Liver (tissue), 9 donors: Measurements from ENCODE around the gene CROCC2. TPM values are rescaled to one million over a fixed set of nuclear protein-coding genes. Genes with fewer than 3 reads are reported as not detected.
A peak's percentile ranks its signal among the peaks of the same experiment; 100 is the strongest.

Experiments
- DNase-seq: peaks from one replicate; pipeline ENCODE4 v3.0.0-alpha.2; 2017; ENCODE audit warnings: low spot score
- H3K27ac ChIP-seq, 2 donors: one replicate each; pipeline ENCODE4 v1.7.0; 2013; ENCODE audit warnings: inconsistent platforms in 2 of 2, low read length in 2 of 2, control low read depth in 1 of 2, low read depth in 1 of 2, mild to moderate bottlenecking in 1 of 2
- H3K27me3 ChIP-seq, 4 donors: one replicate each; pipeline versions ENCODE4 v1.6.1 to v1.7.0; 2013; ENCODE audit warnings: low read length in 3 of 4, inconsistent platforms in 1 of 4, mild to moderate bottlenecking in 1 of 4, moderate library complexity in 1 of 4; ENCODE audit not compliant: control insufficient read depth in 4 of 4, insufficient read depth in 4 of 4
- H3K36me3 ChIP-seq, 4 donors: one replicate each; pipeline versions ENCODE4 v1.6.1 to v1.7.0; 2013; ENCODE audit warnings: low read length in 3 of 4, mild to moderate bottlenecking in 3 of 4, low read depth in 1 of 4, moderate library complexity in 1 of 4; ENCODE audit not compliant: control insufficient read depth in 4 of 4, insufficient read depth in 3 of 4
- H3K4me1 ChIP-seq, 4 donors: one replicate each; pipeline versions ENCODE4 v1.6.1 to v1.7.0; 2013; ENCODE audit warnings: low read length in 3 of 4, mild to moderate bottlenecking in 3 of 4, moderate library complexity in 1 of 4; ENCODE audit not compliant: control insufficient read depth in 4 of 4, insufficient read depth in 4 of 4
- H3K4me3 ChIP-seq, 3 donors: one replicate each; pipeline versions ENCODE4 v1.6.1 to v1.7.0; 2013; ENCODE audit warnings: low read length in 3 of 3, control low read depth in 1 of 3, low read depth in 1 of 3, mild to moderate bottlenecking in 1 of 3
- H3K9ac ChIP-seq, 2 donors: one replicate each; pipeline ENCODE4 v1.7.0; 2013; ENCODE audit warnings: low read length in 2 of 2, mild to moderate bottlenecking in 2 of 2, moderate library complexity in 2 of 2, control low read depth in 1 of 2, low read depth in 1 of 2
- H3K9me3 ChIP-seq, 4 donors: one replicate each; pipeline versions ENCODE4 v1.6.1 to v1.7.0; 2013; ENCODE audit warnings: low read length in 3 of 4; ENCODE audit not compliant: control insufficient read depth in 4 of 4
- ATF3 ChIP-seq: IDR thresholded peaks from 2 replicates; pipeline ENCODE4 v1.6.1; 2016; ENCODE audit warnings: antibody characterized with exemption
- EGR1 ChIP-seq, 2 donors: IDR thresholded peaks; 2 replicates each; pipeline ENCODE4 v1.6.1; 2016 to 2018; ENCODE audit warnings: antibody characterized with exemption in 2 of 2, low read depth in 2 of 2
- FOXA1 ChIP-seq: IDR thresholded peaks from 2 replicates; pipeline ENCODE4 v1.6.1; 2016; ENCODE audit warnings: antibody characterized with exemption
- FOXA2 ChIP-seq: IDR thresholded peaks from 2 replicates; pipeline ENCODE4 v1.6.1; 2016; ENCODE audit warnings: antibody characterized with exemption
- GABPA ChIP-seq, 2 donors: IDR thresholded peaks in 1 of 2; conservative IDR thresholded peaks in 1 of 2; 2 replicates each; pipeline ENCODE4 v1.6.1; 2016; ENCODE audit warnings: antibody characterized with exemption in 2 of 2, mild to moderate bottlenecking in 1 of 2, moderate library complexity in 1 of 2
- HNF4A ChIP-seq, 2 donors: conservative IDR thresholded peaks; 2 replicates each; pipeline ENCODE4 v1.6.1; 2016; ENCODE audit warnings: antibody characterized with exemption in 2 of 2, mild to moderate bottlenecking in 2 of 2
- HNF4G ChIP-seq: IDR thresholded peaks from 2 replicates; pipeline ENCODE4 v1.6.1; 2016; ENCODE audit warnings: antibody characterized with exemption
- JUND ChIP-seq, 2 donors: IDR thresholded peaks; 2 replicates each; pipeline ENCODE4 v1.6.1; 2016; ENCODE audit warnings: antibody characterized with exemption in 2 of 2
- MAX ChIP-seq: IDR thresholded peaks from 2 replicates; pipeline ENCODE4 v1.6.1; 2016; ENCODE audit warnings: antibody characterized with exemption
- NR2F2 ChIP-seq: IDR thresholded peaks from 2 replicates; pipeline ENCODE4 v1.6.1; 2016; ENCODE audit warnings: antibody characterized with exemption
- REST ChIP-seq: IDR thresholded peaks from 2 replicates; pipeline ENCODE4 v1.6.1; 2016; ENCODE audit warnings: antibody characterized with exemption, mild to moderate bottlenecking
- RXRA ChIP-seq, 2 donors: IDR thresholded peaks; 2 replicates each; pipeline ENCODE4 v1.6.1; 2017 to 2018; ENCODE audit warnings: antibody characterized with exemption in 2 of 2, mild to moderate bottlenecking in 1 of 2
- SP1 ChIP-seq: IDR thresholded peaks from 2 replicates; pipeline ENCODE4 v1.6.1; 2018; ENCODE audit warnings: antibody characterized with exemption, mild to moderate bottlenecking
- TAF1 ChIP-seq: conservative IDR thresholded peaks from 2 replicates; pipeline ENCODE4 v1.6.1; 2016; ENCODE audit warnings: antibody characterized with exemption, mild to moderate bottlenecking
- ZBTB33 ChIP-seq: IDR thresholded peaks from 2 replicates; pipeline ENCODE4 v1.6.1; 2016; ENCODE audit warnings: antibody characterized with exemption
- WGBS: extraction: QIAGEN DNeasy Blood & Tissue Kit; methylation state at CpG from one replicate; pipeline ENCODE4 v1.1.7; 2013; 5-methylcytosine and 5-hydroxymethylcytosine counted together
- polyA plus RNA-seq, 2 donors: library from polyadenylated mRNA; stranded (reverse) in 1 of 2; unstranded in 1 of 2; fragments of 200-250 nt in 1 of 2; fragments of >200 nt in 1 of 2; fragmentation: Nextera tagmentation in 1 of 2; extraction: Ambion mirVana in 1 of 2; gene quantifications; one replicate each; pipeline versions ENCODE4 v1.2.1 to v1.2.3, GENCODE V29; 2013 to 2015
- total RNA-seq, 2 donors: library from RNA; depleted of rRNA; stranded (reverse); fragments of >200 nt; gene quantifications; one replicate each; pipeline ENCODE4 v1.2.3, GENCODE V29; 2014
- TF ChIP-seq, protein P1 (sequence below): fragments of 150-350 bp; IDR thresholded peaks from 2 replicates; pipeline ENCODE4 v1.5.1; 2017; ENCODE audit warnings: improper control_type of control experiment, low read depth, low read length; ENCODE audit not compliant: missing input control
- donor health status: healthy.
- donor health status: healthy.
- donor health status: healthy.
- donor health status: healthy.
- donor health status: healthy.

Gene CROCC2
- total and polyA plus RNA-seq, 4 donors: under 0.01 to 0.13 (median 0.05) TPM

DNA sequence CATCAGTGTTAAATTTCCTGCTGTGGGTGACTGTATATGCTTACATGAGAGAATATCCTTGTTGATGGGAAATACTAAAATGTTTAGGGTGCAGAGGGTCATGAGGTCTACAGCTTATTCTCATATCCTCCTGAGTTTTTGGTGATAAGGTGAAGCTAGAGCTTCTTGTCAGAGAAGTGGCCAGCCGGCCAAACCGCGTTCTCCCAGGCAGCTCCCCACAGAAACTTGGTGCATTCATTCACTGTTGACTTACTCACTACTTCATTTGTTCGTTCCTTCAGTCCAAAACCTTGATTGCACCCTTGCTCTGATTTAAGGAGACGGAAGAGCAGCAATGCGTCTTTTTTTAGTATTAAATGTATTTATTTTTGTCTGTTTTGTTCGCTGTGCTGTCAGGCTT, 101.0 kb downstream of the CROCC2 start:
- peaks cover 5 to 10% (median 8%) of the 10 kb centered on the region in 4 donors for H3K9me3 ChIP-seq
- H3K36me3 ChIP-seq: peaks cover 0 to 9% (median 4%) of the 10 kb centered on the region in 4 donors
- H3K9ac ChIP-seq: no peak overlapping the region
- TF ChIP-seq NR2F2: no peak
- TF ChIP-seq, protein P1, sequence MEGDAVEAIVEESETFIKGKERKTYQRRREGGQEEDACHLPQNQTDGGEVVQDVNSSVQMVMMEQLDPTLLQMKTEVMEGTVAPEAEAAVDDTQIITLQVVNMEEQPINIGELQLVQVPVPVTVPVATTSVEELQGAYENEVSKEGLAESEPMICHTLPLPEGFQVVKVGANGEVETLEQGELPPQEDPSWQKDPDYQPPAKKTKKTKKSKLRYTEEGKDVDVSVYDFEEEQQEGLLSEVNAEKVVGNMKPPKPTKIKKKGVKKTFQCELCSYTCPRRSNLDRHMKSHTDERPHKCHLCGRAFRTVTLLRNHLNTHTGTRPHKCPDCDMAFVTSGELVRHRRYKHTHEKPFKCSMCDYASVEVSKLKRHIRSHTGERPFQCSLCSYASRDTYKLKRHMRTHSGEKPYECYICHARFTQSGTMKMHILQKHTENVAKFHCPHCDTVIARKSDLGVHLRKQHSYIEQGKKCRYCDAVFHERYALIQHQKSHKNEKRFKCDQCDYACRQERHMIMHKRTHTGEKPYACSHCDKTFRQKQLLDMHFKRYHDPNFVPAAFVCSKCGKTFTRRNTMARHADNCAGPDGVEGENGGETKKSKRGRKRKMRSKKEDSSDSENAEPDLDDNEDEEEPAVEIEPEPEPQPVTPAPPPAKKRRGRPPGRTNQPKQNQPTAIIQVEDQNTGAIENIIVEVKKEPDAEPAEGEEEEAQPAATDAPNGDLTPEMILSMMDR: no peak
- no peak for TF ChIP-seq GABPA (IDR thresholded peaks at IDR 0.05 in 1 of 2, conservative IDR thresholded peaks at IDR 0.05 in 1 of 2)
- WGBS: 94% methylated on average over 7 of the region's 7 CpGs
- H3K4me1 ChIP-seq: peaks cover 0 to 11% (median 0%) of the 10 kb centered on the region in 4 donors
- H3K27me3 ChIP-seq: no peaks in the 10 kb centered on the region
- H3K4me3 ChIP-seq: no peak overlapping the region
- no peak for DNase-seq
- H3K27ac ChIP-seq: no peak overlapping the region

DNA sequence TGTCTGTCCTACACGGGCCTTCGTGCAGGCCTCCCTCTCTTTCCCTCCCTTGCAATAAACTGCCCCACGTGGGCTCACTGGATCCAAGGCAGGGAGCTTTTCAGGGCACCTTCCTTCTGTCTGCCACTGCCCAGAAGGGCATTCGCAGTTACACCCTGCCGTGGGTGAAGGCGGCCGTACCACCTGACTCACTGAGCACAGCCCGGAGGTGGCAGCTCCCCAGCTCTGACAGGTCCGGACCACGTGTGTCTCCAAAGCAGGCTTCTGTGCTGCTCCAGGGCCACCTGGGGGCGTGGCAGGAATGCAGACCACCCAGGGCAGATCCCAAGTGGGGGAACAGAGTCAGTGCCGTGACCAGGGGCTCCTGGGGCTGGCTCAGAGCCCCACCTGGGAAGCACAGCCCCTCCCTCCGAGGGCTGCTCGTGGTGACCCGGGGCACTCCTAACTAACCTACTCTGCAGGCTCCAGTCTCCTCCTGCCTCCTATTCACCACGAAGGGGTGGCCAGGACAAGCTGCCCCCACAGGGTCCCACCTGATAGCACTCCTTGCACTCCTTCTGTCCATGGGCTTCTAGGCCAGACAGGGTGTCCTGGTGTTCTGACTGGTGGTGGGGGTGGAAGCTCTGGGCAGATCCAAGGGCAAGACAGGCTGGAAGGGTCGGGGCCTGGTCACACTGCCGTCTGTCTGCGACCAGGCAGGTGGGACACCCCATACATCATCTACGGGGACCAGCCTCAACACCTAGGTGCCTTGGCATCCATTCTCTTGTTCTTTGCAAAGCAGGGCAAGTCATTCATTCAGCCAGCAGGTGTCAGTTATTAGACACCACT, 102.0 kb downstream of the CROCC2 start:
- no peak overlapping the region for H3K4me3 ChIP-seq
- peaks cover 5 to 10% (median 8%) of the 10 kb centered on the region in 4 donors for H3K9me3 ChIP-seq
- TF ChIP-seq GABPA (IDR thresholded peaks at IDR 0.05 in 1 of 2, conservative IDR thresholded peaks at IDR 0.05 in 1 of 2) (no peak), ATF3 (no peak), FOXA2 (no peak), EGR1 (IDR thresholded peaks at IDR 0.05; ENCODE audit: low read depth in 2 of 2) (no peak), SP1 (no peak), HNF4G (no peak), HNF4A (conservative IDR thresholded peaks at IDR 0.05) (no peak), JUND (IDR thresholded peaks at IDR 0.05) (no peak), RXRA (IDR thresholded peaks at IDR 0.05) (no peak), ZBTB33 (no peak), TAF1 (no peak), MAX (no peak), NR2F2 (no peak), REST (no peak), FOXA1 (no peak)
- TF ChIP-seq, protein P1: no peak
- H3K27me3 ChIP-seq: no peaks in the 10 kb centered on the region
- WGBS: 89% methylated on average over 20 of the region's 20 CpGs
- no peak overlapping the region for H3K27ac ChIP-seq
- peaks cover 0 to 11% (median 0%) of the 10 kb centered on the region in 4 donors for H3K4me1 ChIP-seq
- peak; percentile 32 for DNase-seq
- H3K36me3 ChIP-seq: peaks cover 0 to 9% (median 4%) of the 10 kb centered on the region in 4 donors
- H3K9ac ChIP-seq: no peak overlapping the region
